ENCODE measurements around the gene STRBP. TPM values are rescaled to one million over a fixed set of nuclear protein-coding genes. Genes with fewer than 3 reads are reported as not detected.

The STRBP gene
- total and polyA plus RNA-seq, 2 of the 8 experiments (the other 6 are each of a cell fraction or from before 2014, with no cell fraction given) = 29.7 to 105 TPM

GRCh38 chr9:123102375-123103113, 165.8 kb downstream of the STRBP start:
- FAIRE-seq = no peak
- no peak overlapping the region for H4K8ac ChIP-seq (ENCODE audit: extremely low read depth, insufficient read depth, low read length)
- H3K4me3 ChIP-seq (ENCODE audit: extremely low read depth in 1 of 4, insufficient read depth in 2 of 4, low read depth in 3 of 4, low read length in 4 of 4) = peak overlapping the region in 1 of 4 experiments; percentile 5; a peak in 1 of 8 replicates
- no peak for DNase-seq (ENCODE audit: low read depth in 1 of 2, low spot score in 2 of 2)
- H3K4me1 ChIP-seq (replicated peaks in 1 of 4; ENCODE audit: control insufficient read depth in 3 of 4, insufficient read depth in 4 of 4, low read length in 3 of 4) = peaks cover 3 to 16% (median 9%) of the 10 kb centered on the region in 4 experiments
- no peak overlapping the region for H3K56ac ChIP-seq (replicated peaks; ENCODE audit: insufficient read length, low read depth, low read length)
- H3K18ac ChIP-seq (ENCODE audit: extremely low read depth, low read length) = no peak overlapping the region
- H3K79me1 ChIP-seq (ENCODE audit: low read depth, low read length) = 0 out of 2 replicates have a peak, but pooled peaks cover 2% of the 10 kb centered on the region
- no peaks in the 10 kb centered on the region for H3K27me3 ChIP-seq (replicated peaks in 1 of 4; ENCODE audit: control insufficient read depth in 3 of 4, extremely low read depth in 1 of 4, insufficient read depth in 3 of 4, low read length in 3 of 4)
- H3K4me2 ChIP-seq (ENCODE audit: insufficient read depth in 1 of 2, low read depth in 2 of 2, low read length in 2 of 2) = no peak overlapping the region; a peak in 1 of 4 replicates
- ChIA-PET POLR2A (ENCODE audit: partially characterized antibody) (interaction anchor here (0.6 to 1.5 kb wide), 7 partner anchors 10 to 220 kb away, joined by 3 to 5 read pairs (median 3); no protein-coding TSS in a partner anchor), CTCF (ENCODE audit: partially characterized antibody) (interaction anchor here (0.5 to 6.0 kb wide), 24 partner anchors 10 to 278 kb away, joined by 3 to 49 read pairs (median 4); no protein-coding TSS in a partner anchor)
- no peak overlapping the region for H2BK15ac ChIP-seq (ENCODE audit: low read length)
- 0 out of 2 replicates have a peak overlapping the region, but pooled peaks have one; percentile 11 for H2BK5ac ChIP-seq (ENCODE audit: low read depth, low read length)
- H3K14ac ChIP-seq (ENCODE audit: insufficient read length) = no peak overlapping the region
- no peak overlapping the region for H2AFZ ChIP-seq (ENCODE audit: low read length)
- TF ChIP-seq TEAD4 (IDR thresholded peaks at IDR 0.05; ENCODE audit: low read depth, low read length) = peak; percentile 68; the same call in 1 of the 2 replicates
- peak in 1 of 2 experiments; percentile 48; a peak in 2 of 3 replicates for TF ChIP-seq POLR2A (IDR thresholded peaks at IDR 0.05; ENCODE audit: control extremely low read depth in 1 of 2, low read depth in 2 of 2, low read length in 2 of 2)
- no peak for TF ChIP-seq TCF12 (IDR thresholded peaks at IDR 0.05; ENCODE audit: low read depth, low read length)
- H3K36me3 ChIP-seq (ENCODE audit: control insufficient read depth in 2 of 4, insufficient read depth in 4 of 4, low read length in 3 of 4) = peaks cover 16 to 66% (median 28%) of the 10 kb centered on the region in 4 experiments
- no peak overlapping the region for H2BK120ac ChIP-seq (replicated peaks; ENCODE audit: low read depth, low read length)
- H3K27ac ChIP-seq (ENCODE audit: low read depth, low read length) = peak overlapping the region; percentile 87; the same call in 1 of the 2 replicates
- H3K4ac ChIP-seq (replicated peaks; ENCODE audit: insufficient read length, low read depth, low read length) = no peak overlapping the region
- H2BK12ac ChIP-seq (ENCODE audit: low read depth, low read length) = no peak overlapping the region
- no peak overlapping the region for H2BK20ac ChIP-seq (ENCODE audit: low read length)
- WGBS, 2 experiments (ENCODE audit: extremely low coverage in 1 of 2, insufficient coverage in 1 of 2, insufficient read length in 1 of 2, insufficient replicate concordance in 2 of 2, low coverage in 1 of 2, low lambda C conversion rate in 2 of 2, missing lambda C conversion rate in 1 of 2) = 85% methylated on average over 3 of the region's 3 CpGs; no CpG with 5 or more reads in 1 of the 2 experiments
- H3K79me2 ChIP-seq (ENCODE audit: control insufficient read depth in 1 of 2, insufficient read depth in 2 of 2, low read length in 2 of 2) = no peaks in the 10 kb centered on the region
- H4K91ac ChIP-seq (replicated peaks; ENCODE audit: insufficient read length, low read length) = no peak overlapping the region
- no peaks in the 10 kb centered on the region for H3K9me3 ChIP-seq (ENCODE audit: insufficient read depth in 2 of 2, low read depth in 1 of 2, low read length in 1 of 2)
- H4K20me1 ChIP-seq (replicated peaks in 1 of 2; ENCODE audit: control insufficient read depth in 1 of 2, insufficient read depth in 2 of 2, low read length in 2 of 2) = peaks cover 3 to 4% of the 10 kb centered on the region in 2 experiments
- H2AK5ac ChIP-seq (ENCODE audit: low read depth, low read length) = no peak overlapping the region
- H3K9ac ChIP-seq (replicated peaks in 1 of 4; ENCODE audit: extremely low read depth in 1 of 4, low read depth in 3 of 4, low read length in 3 of 4) = no peak overlapping the region
- no peak overlapping the region for H3K23ac ChIP-seq (ENCODE audit: insufficient read length)
- no peak overlapping the region for H4K5ac ChIP-seq (ENCODE audit: insufficient read length, low read depth, low read length)
- no peaks in the 10 kb centered on the region for H3K23me2 ChIP-seq (ENCODE audit: low read depth, low read length)

All from H1 (cell line).